Mucosa of stomach (tissue), 1 donor: ENCODE data around the gene RENBP.

Experiments used
- H3K27me3 ChIP-seq: one replicate; pipeline ENCODE4 v1.7.0; 2013; ENCODE audit warnings: mild to moderate bottlenecking, low read length; ENCODE audit not compliant: control insufficient read depth, insufficient read depth
- H3K36me3 ChIP-seq: one replicate; pipeline ENCODE4 v1.7.0; 2013; ENCODE audit warnings: low read length; ENCODE audit not compliant: control insufficient read depth, insufficient read depth
- H3K4me1 ChIP-seq: one replicate; pipeline ENCODE4 v1.7.0; 2013; ENCODE audit warnings: mild to moderate bottlenecking, low read length; ENCODE audit not compliant: control insufficient read depth, insufficient read depth
- H3K4me3 ChIP-seq: one replicate; pipeline ENCODE4 v1.7.0; 2013; ENCODE audit warnings: low read length
- H3K9ac ChIP-seq: one replicate; pipeline ENCODE4 v1.7.0; 2013; ENCODE audit warnings: mild to moderate bottlenecking, low read length, moderate library complexity
- H3K9me3 ChIP-seq: one replicate; pipeline ENCODE4 v1.7.0; 2013; ENCODE audit warnings: mild to moderate bottlenecking, low read length, moderate library complexity; ENCODE audit not compliant: control insufficient read depth
- donor health status: Pancreatic carcinoma.

Gene RENBP

DNA sequence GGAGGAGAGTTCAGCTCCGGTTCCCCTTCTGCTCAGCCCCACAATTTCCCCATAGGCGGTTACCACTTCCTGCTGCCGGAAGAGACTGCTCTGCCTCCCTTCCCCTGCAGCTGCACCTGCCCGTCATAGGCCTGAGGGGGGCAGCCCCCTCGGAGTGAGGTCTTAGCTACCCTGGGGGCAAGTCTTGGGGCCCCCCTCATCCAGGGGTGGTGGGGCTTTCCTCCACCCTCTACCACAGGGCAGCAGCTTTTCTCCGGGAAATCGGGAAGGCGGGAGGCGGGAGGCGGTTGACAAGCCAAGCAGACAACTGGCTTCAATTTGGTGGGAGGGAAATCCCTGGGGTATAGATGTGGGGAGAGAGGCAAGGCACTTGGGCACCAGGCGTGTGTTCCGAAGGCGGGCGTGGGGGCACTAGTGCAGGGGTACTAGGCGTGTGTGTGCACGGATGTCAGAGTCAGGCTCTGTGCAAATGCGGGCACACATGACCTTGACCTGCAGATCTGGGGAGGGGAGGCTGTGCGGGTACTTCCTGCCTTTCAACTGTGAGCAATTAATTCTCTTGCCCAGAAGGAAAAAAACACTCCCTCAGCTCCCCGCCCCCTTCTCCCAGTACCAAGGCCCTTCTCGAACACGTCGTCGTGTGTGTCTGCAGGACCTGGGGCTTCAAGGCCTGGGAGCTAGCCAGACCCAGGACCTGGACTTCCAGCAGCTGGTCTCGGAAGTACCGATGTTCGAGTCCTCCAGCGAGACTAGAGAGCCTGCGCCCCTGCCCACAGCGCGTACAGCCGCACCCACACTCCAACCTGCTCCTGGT lies 17.4 kb downstream of the RENBP start:
- Histone ChIP-seq H3K36me3 (no peaks in the 10 kb centered on the region), H3K27me3 (no peaks in the 10 kb centered on the region), H3K4me1 (peaks cover 18% of the 10 kb centered on the region), H3K9me3 (no peaks in the 10 kb centered on the region), H3K4me3 (peak overlapping the region; percentile 51), H3K9ac (peak overlapping the region; percentile 92)

DNA sequence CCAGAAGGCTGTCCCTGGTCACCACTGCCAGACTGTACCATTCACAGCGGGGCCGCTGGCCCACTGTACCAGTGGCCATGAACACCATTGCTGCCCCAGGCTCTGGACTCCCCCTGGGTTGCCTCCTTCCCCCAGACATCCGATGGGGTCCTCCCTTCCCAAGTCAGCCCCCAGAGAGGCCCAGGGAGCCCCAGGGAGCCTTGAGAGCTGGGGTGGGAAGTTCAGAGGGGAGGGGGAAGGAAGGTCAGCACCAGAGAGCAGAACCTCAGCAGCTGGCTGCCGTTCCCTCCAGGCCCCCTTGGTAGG lies 17.9 kb downstream of the RENBP start:
- no peak overlapping the region for H3K4me3 ChIP-seq
- peak overlapping the region; percentile 92 for H3K9ac ChIP-seq
- H3K36me3 ChIP-seq = no peaks in the 10 kb centered on the region
- peaks cover 18% of the 10 kb centered on the region for H3K4me1 ChIP-seq
- no peaks in the 10 kb centered on the region for H3K9me3 ChIP-seq
- no peaks in the 10 kb centered on the region for H3K27me3 ChIP-seq

DNA sequence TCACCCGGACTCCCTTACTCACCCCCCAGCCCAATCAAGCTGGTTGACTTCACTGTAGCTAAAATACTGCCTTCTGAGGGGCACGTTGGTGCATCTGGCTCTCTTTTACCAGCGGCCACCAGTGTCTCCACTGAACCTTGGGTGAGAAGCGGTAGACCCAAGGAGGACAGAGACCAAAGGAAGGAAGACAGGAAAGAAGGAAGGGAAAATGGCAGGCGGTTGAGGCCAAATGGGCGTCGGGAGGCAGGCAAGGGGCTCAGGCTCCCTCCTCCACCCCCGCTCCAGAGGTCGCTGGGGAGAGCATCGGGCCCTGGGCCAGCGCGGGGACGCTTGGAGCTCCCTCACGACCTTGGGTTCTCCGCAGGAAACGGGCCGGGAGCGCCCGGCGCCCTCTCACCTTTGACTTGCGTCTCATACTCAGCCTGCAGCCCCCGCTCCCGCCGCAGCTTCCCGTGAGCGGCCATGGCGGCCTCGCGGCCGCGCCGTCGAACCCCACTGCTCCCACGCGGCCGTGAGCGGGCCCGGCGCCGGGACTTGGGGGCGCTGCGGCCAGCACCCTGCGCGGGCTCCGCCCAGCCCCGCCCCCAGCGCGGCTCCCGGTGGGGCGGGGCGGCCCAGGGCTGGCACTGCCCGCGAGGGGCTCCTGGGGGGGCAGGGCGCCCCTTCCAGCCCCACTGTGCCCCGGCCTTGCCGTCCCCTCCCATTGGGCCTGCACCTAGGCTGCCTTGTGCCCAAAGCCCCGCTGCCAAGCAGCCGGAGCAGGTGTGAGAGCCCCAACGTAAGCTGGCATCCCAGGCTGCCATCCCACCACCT lies 18.5 kb downstream of the RENBP start, which contains the start of gene ARHGAP4:
Gene ARHGAP4 (minus strand): TSS at position 526 of the 813 bp plus-strand sequence. CDS start 62 bp downstream, at position 464.
- peaks cover 18% of the 10 kb centered on the region for H3K4me1 ChIP-seq
- H3K4me3 ChIP-seq = peak within 1 kb of the TSS; percentile 51
- H3K9ac ChIP-seq = peak within 1 kb of the TSS; percentile 92
- no peaks in the 10 kb centered on the region for H3K27me3 ChIP-seq
- H3K9me3 ChIP-seq = no peaks in the 10 kb centered on the region
- H3K36me3 ChIP-seq = no peaks in the 10 kb centered on the region

DNA sequence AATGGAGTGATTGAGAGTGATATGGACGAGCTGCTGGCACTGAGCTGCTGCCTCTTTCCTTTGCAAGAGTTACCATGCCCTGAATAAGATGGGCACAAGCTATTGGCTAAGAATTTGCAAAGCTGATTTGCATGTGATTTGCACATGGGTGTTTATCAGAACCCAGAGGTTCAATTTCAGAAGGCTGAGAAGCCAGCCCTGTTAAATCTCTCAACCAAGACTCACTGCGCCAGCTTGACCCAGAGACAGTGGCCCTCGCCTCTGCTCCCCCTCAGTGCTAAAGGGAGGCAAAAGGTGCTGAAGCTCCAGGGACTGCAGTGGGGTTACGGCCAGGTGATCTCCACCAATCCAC lies 19.1 kb downstream of the RENBP start:
- H3K27me3 ChIP-seq = no peaks in the 10 kb centered on the region
- H3K9me3 ChIP-seq = no peaks in the 10 kb centered on the region
- no peaks in the 10 kb centered on the region for H3K36me3 ChIP-seq
- no peak overlapping the region for H3K9ac ChIP-seq
- H3K4me3 ChIP-seq = no peak overlapping the region
- peaks cover 18% of the 10 kb centered on the region for H3K4me1 ChIP-seq

- H3K4me1 ChIP-seq = peaks cover 14% of the 10 kb centered on the region
- no peak overlapping the region for H3K4me3 ChIP-seq
- no peaks in the 10 kb centered on the region for H3K36me3 ChIP-seq
- no peaks in the 10 kb centered on the region for H3K27me3 ChIP-seq
- H3K9me3 ChIP-seq = no peaks in the 10 kb centered on the region
- no peak overlapping the region for H3K9ac ChIP-seq
These were observed 20.1 kb downstream of the RENBP start for GRCh38 chrX:153924149-153924861.

GRCh38 chrX:153922932-153923857 lies 21.2 kb downstream of the RENBP start:
- Histone ChIP-seq H3K9me3 (no peaks in the 10 kb centered on the region), H3K36me3 (no peaks in the 10 kb centered on the region), H3K27me3 (no peaks in the 10 kb centered on the region), H3K4me3 (no peak overlapping the region), H3K4me1 (peaks cover 11% of the 10 kb centered on the region), H3K9ac (no peak overlapping the region)

DNA sequence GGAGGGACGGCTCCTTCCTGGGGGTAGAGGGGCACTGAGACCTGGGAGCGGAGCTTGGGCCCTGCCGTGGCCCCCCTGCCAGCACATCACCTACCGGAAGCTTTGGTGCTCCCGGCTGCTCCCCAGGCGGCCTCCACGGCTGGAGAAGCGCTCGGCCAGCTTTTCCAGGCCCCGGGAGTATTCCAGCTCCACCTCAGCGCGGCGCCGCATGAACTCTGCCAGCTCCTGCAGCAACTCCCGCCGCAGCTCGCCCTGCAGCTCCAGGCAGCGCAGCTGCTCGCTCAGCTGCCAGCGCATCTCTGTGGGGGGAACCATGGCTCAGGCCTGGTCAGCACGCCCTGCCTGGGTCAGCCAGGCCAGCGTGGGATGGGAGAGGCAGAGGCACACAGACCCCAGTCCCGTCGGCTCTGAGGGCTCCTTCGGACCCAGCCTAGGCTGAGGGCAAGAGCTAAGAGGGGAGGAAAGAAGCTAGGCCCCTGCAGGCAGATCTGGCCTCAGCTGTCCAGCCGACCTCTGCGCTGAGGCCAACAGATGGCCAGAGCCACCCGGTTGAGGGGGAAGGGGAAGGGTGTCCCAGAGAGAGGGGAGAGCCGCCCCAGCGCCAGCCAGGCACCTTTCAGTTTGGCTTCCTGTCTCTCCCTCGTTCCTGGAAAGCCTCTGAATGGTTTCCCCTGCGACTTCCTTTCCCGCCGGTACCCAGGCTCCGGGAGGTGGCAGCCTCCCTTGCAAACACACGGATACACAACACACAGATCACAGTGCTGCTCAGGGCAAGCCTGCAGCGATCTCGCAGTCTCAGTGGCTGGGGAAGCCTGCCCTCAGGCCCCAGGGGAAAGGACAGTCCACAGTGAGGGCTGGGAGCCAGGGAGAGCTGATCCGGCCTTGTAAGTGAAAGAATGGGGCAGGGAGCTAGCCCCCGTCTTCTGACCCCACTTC lies 22.7 kb downstream of the RENBP start:
- no peak overlapping the region for H3K4me3 ChIP-seq
- no peaks in the 10 kb centered on the region for H3K36me3 ChIP-seq
- H3K9me3 ChIP-seq = no peaks in the 10 kb centered on the region
- H3K27me3 ChIP-seq = no peaks in the 10 kb centered on the region
- peaks cover 6% of the 10 kb centered on the region for H3K4me1 ChIP-seq
- H3K9ac ChIP-seq = no peak overlapping the region

DNA sequence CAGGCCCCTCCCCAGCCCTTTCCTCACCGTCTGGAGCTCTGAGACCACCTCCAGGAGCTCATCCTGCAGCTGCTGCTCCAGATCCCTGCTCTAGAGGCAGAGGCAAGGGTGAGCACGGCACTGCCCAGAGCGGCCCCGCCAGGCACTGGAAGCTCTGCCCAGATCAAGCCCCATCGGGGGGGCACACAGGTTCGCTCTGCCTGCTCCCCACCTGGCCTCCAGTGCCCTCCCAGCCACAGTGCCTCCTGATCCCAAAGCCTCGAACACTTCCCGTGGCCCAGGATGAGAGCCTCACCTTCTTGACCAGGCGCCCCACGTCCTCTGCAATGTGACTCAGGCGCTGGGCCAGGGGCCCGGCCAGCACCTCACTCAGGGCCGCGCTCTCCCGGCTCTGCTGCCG lies 23.4 kb downstream of the RENBP start:
- Histone ChIP-seq H3K9ac (no peak overlapping the region), H3K9me3 (no peaks in the 10 kb centered on the region), H3K36me3 (no peaks in the 10 kb centered on the region), H3K4me3 (no peak overlapping the region), H3K27me3 (no peaks in the 10 kb centered on the region), H3K4me1 (no peaks in the 10 kb centered on the region)

- no peaks in the 10 kb centered on the region for H3K9me3 ChIP-seq
- no peak overlapping the region for H3K9ac ChIP-seq
- no peaks in the 10 kb centered on the region for H3K27me3 ChIP-seq
- H3K4me1 ChIP-seq = no peaks in the 10 kb centered on the region
- no peak overlapping the region for H3K4me3 ChIP-seq
- no peaks in the 10 kb centered on the region for H3K36me3 ChIP-seq
These were observed 23.9 kb downstream of the RENBP start for GRCh38 chrX:153920546-153920945.

- Histone ChIP-seq H3K9me3 (no peaks in the 10 kb centered on the region), H3K4me3 (no peak overlapping the region), H3K4me1 (no peaks in the 10 kb centered on the region), H3K27me3 (no peaks in the 10 kb centered on the region), H3K9ac (no peak overlapping the region), H3K36me3 (no peaks in the 10 kb centered on the region)
These were observed 25.2 kb downstream of the RENBP start for GRCh38 chrX:153919281-153919680.
